NCI-H2196 treated with DMSO at 0.1 percent for 48 hours (cell line): Measurements from ENCODE around the gene MBTPS1.
"Not testable (repeated sequence)": the region's sequence is repeated elsewhere in the genome, so short reads cannot be mapped to it uniquely, and the experiment has no call there.

Source experiments
- DNase-seq: peaks from one replicate; lab custom pipeline; 2025; ENCODE audit not compliant: unreplicated experiment; lab: John Stamatoyannopoulos, UW

Gene MBTPS1

DNA sequence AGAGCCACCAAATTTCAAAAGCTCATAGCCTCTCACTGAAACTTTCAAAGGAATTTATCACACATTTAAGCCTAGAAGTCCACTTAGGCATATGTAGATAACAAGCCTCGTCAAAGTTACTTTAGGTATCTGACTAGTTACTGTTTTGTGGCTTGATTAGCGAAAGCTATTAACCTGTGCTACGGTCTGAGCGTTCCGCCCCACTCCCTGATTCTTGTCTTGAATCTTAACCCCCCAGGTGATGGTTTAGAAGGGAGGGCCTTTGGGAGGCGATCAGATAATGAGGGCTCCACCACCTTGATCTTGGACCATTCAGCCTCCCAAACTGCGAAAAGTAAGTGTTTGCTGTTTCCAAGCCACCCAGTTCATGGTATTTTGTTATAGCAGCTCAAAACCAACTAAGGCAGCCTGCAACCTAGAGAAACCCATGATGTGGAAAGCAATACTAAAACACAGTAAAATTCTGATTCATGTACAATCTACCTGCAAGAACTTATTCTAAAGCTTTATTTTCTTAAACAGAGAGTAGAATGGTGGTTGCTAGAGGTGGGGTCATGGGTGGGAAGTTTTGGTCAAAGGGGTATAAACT is 21.1 kb upstream of the MBTPS1 start:
- DNase-seq = no peak

DNA sequence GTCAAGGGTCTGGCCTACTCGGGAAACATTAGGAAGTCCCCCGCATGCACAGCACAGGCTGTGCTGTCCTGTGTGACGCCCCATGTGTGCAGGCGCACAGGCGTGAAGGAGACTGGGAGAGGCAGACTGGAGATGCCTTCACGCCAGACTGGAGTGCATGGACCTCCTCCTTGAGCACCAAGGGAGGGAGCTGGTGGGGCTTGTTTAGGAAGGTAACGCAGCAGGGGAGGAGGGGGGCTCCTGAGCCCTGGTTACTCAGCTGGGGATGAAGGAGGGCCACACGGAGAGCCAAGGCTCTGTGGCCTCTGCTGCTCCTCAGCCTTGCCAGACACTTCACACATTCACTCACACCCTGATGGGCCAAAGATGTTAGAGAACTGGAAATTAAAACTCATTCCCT is 20.5 kb upstream of the MBTPS1 start:
- DNase-seq = no peak

DNA sequence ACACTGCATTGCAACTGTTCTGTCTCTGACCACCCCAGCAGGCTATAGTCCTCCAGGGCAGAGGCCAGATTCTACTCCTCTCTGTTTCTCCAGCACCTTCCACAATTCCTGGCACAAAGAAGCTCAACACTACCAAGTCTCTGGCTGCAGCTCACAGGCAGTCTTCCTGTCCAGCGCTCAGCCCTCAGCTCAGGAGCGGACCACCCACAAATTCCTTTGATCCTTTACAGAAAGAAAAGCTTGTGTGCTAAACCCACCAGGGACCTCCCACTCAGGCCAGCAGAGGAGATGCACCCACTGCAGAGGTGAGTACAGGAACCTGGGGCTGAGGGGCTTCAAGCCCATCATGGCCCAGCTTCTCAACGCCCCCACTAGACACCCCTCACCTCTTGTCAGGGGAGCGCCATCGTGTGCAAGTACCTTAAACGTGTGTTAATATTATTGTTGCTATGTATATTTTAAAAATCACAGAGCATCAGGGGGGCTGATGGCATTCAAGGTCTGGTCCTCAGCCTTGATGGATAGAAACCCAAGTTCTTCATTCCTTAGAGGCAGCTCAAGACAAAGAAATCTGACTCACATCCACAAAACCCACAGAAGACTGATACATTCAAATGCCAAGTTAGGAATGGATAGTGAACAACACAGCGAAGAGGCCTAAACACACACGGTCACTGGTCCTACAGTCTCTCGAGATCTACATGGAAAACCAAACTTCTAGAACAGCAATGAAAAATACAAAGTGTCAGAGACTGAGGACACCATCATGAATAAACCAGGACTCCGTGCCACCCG is 19.8 kb upstream of the MBTPS1 start:
- no peak for DNase-seq

DNA sequence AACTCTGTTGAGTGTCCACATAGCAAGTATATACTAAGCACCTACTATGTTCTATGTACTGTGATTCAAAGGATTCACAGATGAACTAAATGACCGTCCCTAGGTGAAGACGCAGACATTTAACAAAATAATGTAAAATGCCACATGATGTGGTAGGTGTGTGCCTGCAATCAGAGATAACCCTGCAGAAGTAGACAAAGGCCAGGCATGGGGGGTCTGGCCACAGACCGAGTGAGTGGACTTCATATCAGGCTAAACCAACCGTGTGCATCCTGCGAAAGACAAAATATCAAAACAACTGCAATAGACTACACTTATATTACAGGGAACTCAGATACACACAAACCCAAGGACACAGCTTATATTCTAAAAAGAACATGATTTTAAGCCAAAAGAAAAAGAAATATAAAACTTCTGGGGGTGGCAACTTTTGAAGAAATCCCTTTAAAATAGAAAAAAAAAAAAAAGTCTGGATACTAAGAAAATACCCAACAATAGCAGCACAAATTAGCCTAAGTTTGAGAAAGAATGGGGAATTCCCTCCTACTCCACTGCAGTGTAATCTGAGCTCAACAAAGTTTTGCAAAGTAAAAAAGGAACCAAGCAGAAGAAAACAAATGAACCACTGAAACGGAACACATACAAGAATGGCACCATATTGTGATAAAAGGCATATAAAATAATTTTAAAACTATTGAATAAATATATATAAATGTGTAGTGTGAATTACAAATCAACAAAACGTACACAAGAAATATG is 16.0 kb upstream of the MBTPS1 start:
- DNase-seq = no peak

DNA sequence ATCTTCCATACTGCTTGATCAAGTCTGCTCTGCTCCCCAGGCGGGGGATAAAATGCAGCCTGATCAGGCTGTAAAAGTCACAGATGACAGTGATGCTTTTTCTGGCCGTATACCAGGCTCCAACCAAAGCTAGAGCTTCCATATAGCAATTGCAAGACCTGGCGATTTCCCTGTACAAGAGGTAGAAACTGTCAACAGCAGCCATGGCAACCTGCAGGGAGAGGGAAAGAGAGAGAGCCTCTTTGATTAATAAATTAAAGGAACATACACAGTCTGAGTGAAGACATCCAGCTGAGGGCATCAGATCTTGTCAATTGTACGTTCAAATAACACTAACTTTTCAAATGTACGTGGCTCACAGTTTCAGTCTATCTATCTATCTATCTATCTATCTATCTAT is 14.4 kb upstream of the MBTPS1 start:
- DNase-seq = no peak

DNA sequence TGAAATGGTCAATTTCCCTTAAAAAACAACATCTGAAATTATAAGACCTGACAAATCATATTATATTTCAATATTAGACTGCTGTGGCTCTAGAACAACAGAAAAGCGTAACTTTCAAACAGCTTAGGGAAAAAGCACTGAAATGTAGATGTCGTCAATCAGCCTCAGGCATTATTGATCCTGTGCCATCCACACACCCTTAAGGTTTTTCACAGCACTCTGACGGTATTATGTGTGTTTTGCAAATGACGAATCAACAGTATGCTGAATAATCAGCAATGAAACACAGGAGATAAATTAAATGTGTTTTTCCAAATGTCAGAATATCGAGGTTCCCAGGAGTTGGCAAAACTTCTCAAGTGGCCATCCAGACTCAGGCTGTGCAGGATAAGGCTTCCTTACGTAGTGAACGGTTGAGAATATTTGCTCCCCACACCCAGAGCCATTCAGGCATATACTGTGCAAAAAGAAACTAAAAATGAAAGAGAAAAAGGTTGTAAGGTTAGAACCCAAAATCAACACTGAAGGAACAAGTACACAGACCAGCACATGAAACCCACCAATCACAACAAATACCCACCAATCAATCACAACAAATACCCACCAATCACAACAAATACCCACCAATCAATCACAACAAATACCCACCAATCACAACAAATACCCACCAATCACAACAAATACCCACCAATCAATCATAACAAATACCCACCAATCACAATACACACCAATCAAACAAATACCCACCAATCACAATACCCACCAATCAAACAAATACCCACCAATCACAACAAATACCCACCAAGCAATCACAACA is 7.7 kb upstream of the MBTPS1 start:
- DNase-seq = no peak

DNA sequence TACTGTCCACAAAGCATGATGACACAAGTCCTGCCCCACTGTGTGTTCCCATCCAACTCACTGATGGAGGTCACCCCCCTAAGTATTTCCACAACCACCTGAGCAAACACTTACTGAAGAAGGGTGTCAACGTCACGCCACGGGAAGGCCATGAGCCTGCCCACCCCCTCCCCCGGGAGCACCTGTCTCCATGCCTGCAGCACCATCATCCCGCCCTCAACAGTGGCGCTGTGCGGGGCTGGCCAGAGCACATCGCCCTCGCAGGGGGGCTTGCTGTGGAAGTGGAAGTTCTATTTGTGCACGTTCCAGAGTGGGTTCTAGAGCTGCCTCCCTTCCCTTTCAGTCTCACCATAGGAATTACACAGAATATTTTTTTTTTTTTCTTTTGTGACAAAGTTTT is 4.3 kb upstream of the MBTPS1 start:
- DNase-seq = no peak

DNA sequence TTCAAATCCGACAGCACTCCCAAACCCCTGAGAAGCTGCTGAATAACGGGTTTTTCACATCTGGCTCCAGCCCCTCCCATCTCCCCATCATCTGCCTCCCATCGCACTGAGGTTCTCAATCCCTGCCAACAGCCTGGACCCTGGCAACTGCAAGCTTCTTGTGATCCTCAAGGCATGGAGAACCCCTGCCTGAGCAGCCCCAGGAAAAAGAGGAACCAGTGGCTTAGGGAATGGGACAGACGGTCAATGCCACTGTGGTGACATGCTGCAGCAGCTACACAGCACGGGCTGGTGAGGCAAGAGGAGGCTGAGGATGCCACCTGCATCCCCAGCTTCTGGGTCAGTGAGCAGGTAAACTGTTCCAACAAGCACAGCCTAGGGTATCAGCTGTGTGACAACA is 3.3 kb upstream of the MBTPS1 start:
- no peak for DNase-seq

DNA sequence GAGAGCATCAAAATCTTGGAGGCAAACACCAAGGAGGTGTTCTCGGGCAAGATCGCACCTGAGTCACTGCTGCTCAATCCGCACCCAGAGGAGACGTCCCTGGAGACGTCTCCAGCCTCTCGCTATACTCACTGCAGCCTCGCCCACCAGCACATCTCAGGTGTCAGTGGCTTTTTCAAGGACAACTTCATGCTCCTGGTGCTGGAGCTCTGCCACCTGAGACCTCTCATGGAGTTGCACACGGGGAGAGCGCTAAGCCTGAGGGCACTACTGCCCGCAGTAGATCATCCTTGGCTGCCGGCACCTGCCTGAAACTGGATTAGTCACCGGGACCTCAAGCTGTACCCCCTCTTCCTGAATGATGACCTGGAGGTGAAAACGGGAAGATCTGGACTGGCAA is 2.6 kb upstream of the MBTPS1 start:
- DNase-seq = no peak

DNA sequence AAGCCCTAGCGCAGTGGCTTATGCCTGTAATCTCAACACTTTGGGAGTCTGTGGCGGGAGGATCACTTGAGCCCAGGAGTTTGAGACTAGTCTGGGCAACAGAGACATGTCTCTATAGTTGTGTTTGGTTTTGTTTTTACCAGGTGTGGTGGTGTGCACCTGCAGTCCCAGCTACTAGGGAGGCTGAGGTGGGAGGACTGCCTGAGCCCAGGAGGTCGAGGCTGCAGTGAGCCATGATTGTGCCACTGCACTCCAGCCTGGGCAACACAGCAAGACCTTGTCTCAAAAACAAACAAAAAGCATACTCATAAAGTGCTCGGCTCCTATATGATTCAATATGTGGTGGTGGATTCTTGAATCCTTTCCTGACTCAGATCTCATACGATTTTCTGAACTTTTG is 1.6 kb upstream of the MBTPS1 start:
- not testable (repeated sequence) for DNase-seq

DNA sequence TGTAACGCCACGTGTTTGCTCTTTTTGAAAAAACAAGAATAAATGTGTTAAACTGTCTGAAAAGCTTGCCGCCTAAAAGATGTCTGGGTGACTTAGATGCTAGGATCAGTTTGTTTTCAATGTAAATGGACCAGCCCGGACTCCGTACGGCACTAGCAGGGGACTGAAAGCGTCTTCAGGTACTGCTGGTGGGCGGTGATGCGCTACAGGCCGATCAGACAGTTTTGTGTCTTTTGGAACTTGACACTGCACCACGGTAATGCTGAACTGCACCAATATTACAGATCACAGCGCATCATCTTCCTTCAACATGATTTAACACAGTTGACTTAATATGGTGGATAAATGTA is 727 bp upstream of the MBTPS1 start:
- DNase-seq = no peak

DNA sequence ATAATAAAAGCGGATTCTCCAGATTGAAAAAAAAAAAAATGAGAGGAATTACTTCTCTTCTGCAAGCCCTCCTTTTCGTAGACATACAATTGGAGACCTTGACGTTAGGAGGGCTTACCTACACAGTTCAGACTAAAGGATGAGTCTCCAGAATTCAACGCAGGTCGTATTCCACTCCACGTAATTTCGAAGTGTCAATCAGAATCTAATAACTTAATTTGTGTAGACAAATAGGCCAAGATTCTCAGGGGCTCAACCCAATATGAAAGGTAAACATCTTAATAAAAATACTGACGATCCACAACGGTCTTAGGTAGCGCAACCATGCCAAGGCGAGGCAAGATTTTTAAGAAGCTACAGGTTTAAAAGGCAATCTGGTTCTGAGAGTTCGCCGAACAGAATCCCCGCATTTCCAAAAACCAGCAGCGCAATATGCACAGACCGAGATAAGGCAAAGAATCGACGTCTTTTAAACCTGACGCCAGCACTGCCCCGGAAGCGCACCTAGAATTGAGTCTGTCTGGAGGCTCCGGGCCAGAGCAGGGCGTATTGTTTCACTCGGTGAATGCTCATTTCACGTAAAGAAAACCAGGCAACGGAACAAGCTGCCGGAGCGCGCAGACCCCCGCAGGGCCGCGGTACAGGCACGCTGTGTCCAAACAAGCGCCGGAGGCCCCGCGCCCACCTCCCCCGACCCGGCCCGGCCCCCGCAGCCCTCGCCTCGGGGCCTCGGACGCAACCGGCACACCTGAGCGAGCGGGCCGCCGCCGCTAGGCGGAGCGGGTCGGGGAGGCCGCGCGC is 623 bp downstream of the MBTPS1 start:
- DNase-seq = no peak

DNA sequence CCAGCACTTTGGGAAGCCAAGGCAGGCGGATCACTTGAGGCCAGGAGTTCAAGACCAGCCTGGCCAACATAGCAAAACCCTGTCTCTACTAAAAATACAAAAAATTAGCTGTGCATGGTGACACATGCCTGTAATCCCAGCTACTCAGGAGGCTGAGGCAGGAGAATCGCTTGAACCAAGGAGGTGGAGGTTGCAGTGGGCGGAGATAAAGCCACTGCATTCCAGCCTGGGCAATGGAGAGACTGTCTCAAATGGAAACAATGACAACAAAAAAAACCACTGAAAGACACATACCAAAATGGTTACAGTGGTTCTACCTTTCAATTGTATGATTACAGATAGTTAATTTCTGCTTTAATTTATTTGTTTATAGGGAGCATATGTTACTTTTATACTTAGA is 4.8 kb downstream of the MBTPS1 start:
- DNase-seq = not testable (repeated sequence)

DNA sequence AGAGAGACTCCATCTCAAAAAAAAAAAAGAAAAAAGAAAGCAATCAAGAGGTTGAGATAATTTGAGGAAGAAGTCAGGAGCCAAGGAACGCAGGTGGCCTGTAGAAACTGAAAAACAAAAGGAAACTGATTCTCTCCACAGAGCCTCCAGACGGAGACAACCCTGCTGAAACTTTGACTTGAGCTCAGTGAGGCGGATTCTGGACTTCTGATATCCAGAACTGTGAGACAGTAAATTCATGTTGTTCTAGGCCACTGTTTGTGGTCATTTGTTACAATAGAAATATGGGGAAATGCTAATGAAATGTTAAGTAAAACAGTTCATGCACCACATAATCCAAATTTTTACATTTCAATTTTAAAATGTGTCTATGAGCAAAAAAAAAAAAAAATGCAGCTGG is 5.2 kb downstream of the MBTPS1 start:
- no peak for DNase-seq

DNA sequence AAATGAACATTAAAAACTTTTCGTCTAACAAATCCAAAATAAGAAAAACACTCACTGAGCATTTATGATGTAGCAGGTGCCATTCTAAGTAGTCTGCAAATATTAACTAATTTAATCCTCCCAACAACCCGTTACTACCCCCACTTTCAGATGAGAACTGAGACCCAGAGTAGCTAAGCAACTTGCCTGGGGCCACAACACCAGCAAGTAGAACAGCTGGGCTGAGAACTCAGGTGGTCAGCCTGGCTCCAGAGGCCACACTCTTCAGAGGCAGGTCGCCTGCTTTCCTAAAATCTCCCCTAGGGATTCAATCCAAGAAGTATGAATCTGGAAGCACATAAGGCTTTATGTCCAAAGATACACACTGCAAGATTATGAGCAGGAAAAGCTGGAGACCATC is 6.2 kb downstream of the MBTPS1 start:
- DNase-seq = no peak

DNA sequence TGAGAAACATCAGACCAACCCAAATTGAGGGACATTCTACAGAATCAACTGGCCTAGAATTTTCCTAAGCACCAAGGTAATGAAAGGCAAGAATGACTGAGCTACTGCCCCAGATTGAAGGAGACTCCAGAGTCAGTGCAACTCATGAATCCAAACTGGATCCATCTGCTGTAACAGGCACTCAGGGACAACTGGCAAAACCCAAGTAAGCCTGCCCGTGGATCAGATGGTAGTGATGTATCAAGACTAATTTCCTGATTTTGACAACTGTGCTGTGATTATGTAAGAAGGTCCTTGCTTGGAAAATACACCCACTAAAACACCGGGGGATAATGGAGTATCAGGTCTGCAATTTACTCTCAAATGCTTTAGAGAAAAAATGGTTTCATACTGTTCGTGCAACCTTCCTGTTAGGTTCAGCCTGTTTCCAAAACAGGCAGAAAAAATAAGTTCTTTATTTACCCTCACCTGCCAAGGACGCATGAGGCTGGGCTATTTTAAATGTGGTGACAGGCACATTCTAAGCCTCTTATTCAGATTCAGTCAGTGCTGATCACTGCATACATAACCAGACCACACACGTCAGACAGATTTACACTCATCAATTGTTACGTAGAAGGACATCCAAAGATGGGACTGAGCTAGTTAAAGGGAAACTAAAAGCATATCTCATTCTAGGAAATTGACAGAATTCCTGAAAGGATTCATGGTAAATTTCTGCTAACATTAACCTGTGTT is 7.0 kb downstream of the MBTPS1 start:
- no peak for DNase-seq

DNA sequence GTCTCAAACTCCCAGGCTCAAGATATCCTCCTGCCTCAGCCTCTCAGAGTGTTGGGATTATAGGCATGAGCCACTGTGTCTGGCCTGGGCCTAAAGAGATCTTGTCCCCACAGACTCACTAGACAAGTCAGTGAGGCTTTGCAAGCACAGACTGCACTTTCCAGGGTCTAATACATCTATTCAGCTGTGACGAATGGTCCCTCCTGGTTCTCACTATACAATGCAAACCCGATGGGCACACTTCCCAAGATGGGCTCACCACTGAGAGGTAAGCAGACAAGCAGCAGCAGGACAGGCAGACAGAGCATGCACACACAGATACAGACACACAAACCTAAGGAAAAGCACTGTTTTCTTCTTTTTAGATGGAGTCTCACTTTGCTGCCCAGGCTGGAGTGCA is 8.8 kb downstream of the MBTPS1 start:
- no peak for DNase-seq

DNA sequence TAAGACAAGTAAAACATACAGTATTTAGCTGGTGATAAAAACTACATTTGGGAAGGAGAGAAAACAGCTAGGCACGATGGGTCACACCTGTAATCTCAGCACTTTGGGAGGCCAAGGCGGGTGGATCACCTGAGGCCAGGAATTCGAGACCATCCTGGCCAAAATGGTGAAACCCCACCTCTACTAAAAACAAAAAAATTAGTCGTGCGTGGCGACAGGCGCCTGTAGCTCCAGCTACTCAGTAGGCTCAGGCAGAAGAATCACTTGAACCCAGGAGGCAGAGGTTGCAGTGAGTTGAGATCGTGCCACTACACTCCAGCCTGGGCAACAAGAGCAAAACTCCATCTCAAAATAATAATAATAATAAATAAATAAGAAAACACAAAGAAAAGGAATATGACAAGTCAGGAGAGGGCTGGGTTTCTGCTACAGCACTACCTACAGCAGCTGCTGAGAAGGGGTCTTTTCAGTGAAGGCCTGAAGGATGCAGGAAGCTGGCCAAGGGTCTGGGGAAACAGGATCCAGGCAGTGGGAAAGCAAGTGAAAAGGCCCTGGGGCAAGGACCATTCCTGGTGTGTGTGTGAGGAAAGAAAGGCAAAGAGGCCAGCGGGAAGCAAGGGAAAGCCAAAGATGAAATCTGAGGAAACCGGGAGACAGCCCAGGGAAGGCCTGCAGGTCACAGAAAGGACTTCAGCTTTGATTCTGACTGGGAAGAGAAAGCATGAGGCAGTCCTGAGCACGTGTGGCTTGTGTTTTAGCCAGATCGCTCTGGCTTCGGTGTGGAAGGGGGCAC is 10.6 kb downstream of the MBTPS1 start:
- no peak for DNase-seq

DNA sequence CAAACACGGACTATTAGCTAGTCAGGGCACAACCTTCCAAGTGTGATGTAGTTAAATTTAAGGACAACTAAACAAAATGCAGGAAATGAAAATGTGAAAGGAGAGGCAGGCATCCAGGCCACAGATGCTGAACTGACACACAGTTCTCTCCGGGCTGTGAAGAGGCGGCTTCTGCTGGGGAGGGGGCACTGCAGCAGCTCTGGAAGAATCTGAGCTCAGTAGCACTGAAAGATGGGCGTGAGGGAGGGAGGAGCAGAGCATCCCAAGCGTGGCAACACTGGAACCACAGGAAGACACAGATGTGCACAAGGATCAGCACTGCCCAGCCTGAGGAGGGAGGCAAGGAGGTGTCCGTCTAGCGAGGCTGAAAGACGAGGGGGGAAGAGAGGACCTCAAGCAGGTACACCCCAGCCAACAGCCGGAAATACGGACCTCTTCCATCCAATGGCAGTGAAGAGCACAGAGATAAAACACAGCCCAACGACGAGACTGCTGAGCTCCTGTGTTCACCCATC is 11.4 kb downstream of the MBTPS1 start:
- no peak for DNase-seq
